ENCODE results near the gene DNHD1.

DNHD1 gene

DNA sequence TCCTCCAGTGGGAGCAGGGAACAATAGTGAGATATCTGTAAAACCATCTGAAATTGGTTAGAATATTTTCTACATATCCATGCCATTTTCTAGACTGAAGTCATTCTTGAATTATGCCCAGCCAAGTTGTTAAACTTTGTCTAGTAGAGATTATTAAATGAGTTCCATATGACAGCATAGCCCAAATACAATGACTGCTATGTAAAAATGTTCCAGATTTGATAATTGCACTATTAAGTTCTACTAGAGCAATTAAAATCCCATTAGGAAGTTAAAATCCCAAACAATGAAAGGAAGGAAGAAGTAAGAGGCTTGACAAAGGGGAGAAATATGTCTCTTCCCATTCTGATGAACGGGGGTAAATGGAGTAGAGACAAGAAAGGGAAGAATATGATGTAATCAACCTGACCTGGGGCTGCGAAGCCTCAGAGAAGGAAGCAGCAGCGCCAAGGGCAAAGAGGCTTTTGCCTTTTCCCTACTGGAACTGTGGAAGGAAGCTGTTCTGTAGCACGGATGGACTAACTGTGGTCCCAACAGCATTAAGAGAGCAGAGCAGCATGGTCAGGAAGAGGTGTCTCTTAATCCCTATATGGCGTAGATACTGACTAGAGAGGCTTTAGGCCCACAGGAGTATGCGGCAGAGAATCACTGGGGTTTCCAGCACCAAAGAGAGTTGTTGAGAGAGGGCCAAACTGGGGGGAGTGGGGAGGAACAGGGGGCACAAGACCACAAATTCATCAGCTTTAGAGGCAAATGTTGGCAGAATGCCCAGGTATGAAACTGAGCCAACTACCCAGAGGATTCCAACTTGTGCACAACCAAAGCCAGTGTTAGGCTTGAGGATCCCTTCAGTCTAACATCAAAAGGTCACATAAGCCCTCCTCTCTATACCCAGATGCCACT lies 79.6 kb downstream of the DNHD1 start:
- peak; percentile 25 for DNase-seq (ENCODE audit: low read depth, low spot score)
- H3K4me3 ChIP-seq (ENCODE audit: low read length): no peak overlapping the region

DNA sequence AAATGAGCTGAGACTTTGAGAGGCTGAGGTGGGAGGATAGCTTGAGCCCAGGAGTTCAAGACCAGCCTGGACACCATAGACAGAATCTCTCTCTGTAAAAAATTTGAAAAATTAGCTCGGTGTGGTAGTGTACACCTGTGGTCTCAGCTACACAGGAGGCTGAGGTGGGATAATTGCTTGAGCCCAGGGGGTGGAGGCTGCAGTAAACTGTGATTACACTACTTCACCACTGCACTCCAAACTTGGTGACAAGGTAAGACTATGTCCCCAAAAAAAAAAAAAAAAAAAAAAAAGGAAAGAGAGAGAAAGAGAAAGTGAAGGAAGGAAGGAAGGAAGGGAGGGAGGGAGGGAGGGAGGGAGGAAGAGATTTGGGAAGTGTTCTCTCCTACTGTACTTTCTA lies 81.1 kb downstream of the DNHD1 start:
- H3K4me3 ChIP-seq (ENCODE audit: low read length): no peak overlapping the region
- DNase-seq (ENCODE audit: low read depth, low spot score): no peak

DNA sequence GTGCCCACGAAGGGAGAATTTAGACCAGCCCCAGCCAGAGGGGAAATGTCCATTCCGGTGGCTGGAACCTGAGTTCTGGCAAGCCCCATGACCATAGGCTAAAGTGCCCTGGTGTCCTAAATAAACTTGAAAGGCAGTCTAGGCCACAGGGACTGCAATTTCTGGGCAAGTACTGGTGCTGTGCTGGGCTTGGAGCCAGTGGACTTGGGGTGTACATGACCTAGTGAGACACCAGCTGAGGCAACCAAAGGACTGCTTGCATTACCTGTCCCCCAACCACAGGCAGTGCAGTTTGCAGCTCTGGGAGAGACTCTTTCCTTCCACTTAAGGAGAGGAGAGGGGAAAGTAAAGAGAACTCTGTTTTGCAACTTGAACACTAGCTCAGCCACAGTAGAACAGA lies 82.6 kb downstream of the DNHD1 start:
- no peak overlapping the region for H3K4me3 ChIP-seq (ENCODE audit: low read length)
- no peak for DNase-seq (ENCODE audit: low read depth, low spot score)

DNA sequence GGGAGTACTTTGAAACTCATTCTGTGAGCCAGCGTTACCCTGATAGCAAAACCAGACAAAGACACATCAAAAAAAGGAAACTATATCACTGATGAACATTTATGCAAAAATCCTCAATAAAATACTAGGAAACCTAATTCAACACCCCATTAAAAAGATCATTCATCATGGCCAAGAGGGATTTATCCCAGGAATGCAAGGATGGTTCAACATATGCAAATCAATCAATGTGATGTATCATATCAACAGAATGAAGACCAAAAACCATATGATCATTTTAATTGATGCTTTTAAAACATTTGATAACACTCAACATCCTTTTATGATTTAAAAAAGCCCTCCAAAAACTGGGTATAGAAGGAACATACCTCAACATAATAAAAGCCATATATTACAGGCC lies 86.5 kb downstream of the DNHD1 start:
- H3K4me3 ChIP-seq (ENCODE audit: low read length): no peak overlapping the region
- DNase-seq (ENCODE audit: low read depth, low spot score): no peak

DNA sequence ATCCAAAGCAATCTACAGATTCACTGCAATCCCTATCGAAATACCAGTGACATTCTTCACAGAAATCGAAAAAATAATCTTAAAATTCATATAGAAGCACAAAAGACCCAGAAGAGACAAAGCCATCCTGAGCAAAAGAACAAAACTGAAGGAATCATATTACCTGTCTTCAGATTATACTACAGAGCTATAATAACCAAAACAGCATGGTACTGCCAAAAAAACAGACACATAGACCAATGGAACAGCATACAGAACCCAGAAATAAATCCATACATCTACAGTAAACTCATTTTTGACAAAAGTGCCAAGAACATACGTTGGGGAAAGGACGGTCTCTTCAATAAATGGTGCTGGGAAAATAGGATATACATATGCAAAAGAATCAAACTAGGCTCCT lies 87.4 kb downstream of the DNHD1 start:
- no peak for DNase-seq (ENCODE audit: low read depth, low spot score)
- no peak overlapping the region for H3K4me3 ChIP-seq (ENCODE audit: low read length)

DNA sequence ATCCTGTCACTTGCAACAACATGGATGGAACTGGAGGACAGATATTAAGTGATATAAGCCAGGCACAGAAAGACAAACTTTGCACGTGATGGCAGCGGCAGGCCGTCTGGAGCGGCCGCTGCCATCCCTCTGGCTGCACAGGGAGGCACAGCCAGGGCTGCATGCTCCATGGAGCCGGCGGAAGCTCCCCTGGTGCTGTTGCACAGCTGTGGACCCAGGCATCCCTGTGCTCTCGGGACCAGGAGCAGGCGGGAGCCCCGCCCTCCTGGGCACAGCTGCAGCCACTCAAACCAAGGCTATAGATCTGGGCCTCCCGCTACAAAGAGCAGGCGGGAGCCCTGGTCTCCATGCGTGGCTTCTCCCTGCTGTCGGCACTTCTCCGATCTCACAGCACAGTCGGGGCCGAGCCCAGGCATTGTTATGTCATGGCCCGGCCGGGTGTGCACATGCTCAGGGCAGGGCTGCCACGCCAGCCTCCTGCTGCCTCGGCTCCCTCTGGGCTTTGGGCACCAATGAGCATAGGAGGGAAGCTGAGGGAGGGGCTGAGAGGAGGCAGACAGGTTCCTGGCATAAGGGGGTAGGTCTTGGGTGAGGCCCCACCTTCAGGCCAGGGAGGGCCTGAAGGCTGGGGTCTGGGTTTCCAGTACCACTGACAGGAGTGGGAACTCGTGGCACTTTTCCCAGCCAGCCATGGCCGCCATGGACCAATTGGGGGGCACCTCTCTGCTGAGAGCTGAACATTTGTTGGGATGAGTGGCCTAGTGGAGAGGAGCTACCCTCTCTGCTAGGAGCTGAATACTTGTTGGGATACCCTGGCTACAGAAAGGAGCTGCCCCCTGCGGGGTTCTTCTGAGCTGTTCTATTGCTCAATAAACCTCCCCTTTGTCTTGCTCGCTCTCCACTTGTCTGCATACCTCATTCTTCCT lies 89.6 kb downstream of the DNHD1 start:
- H3K4me3 ChIP-seq (ENCODE audit: low read length): no peak overlapping the region
- no peak for DNase-seq (ENCODE audit: low read depth, low spot score)

DNA sequence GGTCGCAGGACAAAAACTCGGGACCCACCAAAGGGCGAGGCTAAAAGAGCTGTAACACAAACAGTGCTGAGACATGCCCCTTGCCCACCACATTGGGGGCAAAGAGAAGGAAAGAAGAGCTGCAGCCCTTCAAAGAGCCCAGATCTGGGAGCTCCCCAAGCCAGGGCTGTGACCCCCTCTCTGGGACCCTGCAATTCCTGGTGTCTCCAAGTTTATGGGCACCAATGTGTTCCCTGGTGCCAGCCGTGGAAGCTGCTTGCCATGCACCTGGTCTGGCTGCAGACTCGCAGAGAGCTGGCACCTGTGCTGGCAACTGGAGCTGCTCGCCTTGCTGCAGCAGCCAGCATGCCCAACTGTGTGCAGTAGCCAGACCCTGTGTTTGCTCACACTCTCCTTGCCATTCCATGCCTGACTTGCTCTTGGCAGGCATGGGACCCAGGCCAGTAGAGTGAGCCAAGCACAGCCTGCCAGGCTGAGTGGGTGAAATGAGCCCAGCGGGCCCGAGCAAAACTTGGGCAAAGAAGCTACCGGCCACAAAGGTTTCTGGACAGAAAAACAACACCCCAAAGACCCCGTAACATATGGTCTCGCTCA lies 90.4 kb downstream of the DNHD1 start:
- DNase-seq (ENCODE audit: low read depth, low spot score): no peak
- H3K4me3 ChIP-seq (ENCODE audit: low read length): no peak overlapping the region

DNA sequence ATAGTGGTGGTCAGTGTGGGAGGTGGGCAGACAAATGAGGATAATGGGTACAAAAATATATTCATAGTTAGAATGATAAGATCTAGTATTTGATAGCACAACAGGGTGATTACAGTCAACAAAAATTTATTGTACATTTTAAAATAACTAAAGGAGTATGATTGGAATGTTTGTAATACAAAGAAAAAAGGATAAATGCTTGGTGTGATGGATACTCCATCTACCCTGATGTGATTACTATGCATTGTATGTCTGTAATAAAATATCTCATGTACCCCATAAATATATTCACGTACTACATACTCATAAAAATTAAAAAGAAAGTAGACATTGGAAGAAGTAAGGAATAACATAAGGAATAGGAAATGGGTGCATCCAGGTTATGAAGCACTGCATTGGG lies 90.9 kb downstream of the DNHD1 start:
- no peak overlapping the region for H3K4me3 ChIP-seq (ENCODE audit: low read length)

DNA sequence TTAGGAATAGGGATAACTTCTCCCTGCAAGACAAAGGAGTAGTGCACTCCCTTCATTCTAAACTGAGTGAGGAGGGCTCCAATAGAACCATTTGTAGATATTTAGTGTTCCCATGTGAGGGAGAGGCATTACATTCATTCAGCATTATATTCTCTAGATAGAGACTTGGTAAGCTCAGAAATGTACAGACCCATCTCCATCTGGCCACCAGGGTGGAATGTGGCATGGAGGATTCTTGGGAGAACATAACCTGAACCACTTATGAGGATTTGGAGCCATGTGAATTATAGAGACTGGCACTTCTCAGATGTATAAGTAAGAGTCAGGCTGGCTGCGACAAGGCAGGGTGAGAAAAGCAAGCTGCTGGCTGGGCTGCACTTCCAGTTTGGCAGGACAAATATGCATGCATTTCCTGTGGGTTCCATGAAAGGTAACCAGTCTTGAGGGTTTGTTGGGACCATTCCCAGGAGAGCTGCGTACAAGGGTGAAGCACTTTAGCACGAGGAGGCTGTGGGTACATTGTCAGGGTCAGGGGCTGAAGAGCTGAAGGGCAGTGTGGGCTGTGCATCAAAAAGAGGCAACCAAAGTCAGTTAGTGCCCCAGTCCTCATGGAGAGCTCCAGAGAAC lies 97.2 kb downstream of the DNHD1 start:
- H3K4me3 ChIP-seq (ENCODE audit: low read length): no peak overlapping the region
- DNase-seq (ENCODE audit: low read depth, low spot score): no peak

More for the DNA sequence above, 90.9 kb downstream of the DNHD1 start:
- no peak for DNase-seq (ENCODE audit: low read depth, low spot score)

DNA sequence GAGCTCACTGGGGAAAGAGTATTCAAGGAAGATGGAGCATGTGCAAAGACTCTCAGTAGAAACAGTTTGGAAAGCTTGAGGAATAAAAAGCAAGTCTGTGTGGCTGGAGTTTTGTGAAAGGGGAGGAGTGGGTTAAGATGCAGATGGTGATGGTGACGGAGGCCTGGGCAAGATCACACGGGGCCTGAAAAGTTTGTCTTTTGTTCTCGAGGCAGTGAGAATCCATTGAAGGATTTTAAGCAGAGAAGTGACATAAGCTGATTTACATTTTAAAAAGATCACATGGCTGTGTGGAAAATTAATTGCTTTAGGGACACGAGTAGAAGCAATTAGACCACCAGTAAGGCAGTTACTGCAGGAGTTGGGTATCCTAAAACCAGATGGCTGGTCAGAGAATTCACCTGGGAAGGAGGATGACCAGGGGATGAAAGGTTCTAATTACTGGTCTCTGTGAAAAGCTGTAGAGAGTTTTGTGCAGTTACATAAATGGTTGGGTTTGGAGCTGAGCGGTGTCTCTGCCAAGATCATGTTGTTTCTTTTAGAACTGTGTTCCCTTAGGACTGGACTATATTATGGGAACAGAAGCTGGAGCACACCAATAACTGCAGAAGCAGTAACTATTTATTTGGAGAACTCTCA lies 99.3 kb downstream of the DNHD1 start:
- no peak for DNase-seq (ENCODE audit: low read depth, low spot score)
- H3K4me3 ChIP-seq (ENCODE audit: low read length): no peak overlapping the region

DNA sequence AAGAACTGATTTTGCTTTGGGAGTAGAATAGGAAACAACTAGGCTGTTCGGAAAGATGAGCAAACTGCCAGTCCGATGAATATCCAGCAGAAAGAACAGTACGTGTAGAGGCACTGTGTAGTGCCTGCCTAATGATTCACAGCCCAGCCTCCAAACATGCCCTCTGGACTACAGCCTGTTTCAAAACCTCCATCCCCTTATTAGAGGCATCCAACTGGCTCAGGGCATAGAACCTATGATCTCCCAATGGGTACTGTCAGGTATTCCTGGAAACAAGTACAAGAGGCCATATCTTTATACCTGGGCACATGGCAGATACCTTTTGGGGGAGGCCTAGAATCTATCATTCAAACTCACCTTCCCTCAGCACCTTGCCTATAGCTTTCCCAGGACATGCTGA lies 101.5 kb downstream of the DNHD1 start:
- H3K4me3 ChIP-seq (ENCODE audit: low read length): no peak overlapping the region
- no peak for DNase-seq (ENCODE audit: low read depth, low spot score)

DNA sequence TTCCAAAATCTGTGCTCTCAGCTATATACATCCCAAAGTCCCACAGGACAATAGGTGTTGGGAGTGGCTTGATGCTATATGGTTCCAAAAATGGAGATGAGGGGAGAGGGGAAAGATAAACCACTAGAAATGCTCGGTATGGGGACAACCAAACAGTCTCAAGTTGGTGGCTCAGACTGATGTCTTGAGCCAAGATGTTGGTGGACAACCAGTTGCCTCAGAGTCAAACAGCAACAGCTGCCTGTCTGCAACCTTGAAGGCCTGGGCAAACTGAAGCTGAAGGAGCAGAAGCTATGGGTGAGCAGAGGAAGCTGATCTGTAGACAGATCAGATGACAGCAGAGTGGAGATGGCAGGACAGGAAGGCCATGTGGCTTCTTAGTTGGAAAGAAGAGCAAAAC lies 102.4 kb downstream of the DNHD1 start:
- H3K4me3 ChIP-seq (ENCODE audit: low read length): no peak overlapping the region
- no peak for DNase-seq (ENCODE audit: low read depth, low spot score)

DNA sequence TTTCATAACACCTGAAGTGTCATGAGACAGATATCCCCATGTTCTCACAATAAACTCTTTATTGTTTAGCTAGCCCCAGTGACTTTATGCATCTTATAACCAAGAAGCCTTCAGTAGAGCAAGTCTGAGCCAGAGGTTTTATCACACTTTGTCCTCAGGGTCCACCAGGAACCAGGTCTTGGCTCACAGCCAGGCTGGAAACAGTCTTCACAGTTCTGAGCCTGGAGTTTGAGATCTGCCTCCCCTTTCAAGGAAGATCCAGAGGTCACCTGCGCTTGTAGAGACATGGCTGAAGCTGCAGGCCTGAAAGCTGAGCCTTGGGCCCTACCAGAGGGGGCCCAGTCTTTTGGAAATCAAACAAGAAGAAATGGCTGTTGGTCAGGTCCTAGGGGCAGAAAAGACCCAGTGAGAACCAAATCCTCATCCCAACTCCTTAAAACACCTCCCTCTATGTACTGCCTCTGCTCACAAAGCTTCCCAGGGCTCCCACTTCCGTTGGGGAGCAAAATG lies 102.9 kb downstream of the DNHD1 start:
- no peak overlapping the region for H3K4me3 ChIP-seq (ENCODE audit: low read length)
- no peak for DNase-seq (ENCODE audit: low read depth, low spot score)

DNA sequence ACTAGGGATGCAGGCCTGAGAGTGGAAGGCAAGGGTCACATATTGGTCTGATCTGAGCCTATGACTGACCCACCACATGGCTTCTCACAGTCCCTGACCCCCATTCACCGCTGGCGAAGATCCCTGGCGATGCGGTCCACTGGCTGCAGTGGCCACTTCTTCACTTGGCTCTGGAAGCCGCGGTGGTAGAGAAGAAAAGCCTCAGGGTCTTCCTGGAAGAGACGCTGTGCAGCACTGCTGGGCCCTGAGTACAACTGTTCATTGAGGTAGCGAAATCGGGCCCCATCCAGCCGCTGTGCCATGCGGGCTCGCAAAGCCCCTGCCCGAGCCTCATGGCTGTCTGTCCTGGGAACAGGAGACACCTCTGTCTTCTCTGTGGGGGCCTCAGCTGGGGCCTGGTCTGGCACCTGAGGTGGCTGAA lies 104.0 kb downstream of the DNHD1 start:
- no peak for DNase-seq (ENCODE audit: low read depth, low spot score)

DNA sequence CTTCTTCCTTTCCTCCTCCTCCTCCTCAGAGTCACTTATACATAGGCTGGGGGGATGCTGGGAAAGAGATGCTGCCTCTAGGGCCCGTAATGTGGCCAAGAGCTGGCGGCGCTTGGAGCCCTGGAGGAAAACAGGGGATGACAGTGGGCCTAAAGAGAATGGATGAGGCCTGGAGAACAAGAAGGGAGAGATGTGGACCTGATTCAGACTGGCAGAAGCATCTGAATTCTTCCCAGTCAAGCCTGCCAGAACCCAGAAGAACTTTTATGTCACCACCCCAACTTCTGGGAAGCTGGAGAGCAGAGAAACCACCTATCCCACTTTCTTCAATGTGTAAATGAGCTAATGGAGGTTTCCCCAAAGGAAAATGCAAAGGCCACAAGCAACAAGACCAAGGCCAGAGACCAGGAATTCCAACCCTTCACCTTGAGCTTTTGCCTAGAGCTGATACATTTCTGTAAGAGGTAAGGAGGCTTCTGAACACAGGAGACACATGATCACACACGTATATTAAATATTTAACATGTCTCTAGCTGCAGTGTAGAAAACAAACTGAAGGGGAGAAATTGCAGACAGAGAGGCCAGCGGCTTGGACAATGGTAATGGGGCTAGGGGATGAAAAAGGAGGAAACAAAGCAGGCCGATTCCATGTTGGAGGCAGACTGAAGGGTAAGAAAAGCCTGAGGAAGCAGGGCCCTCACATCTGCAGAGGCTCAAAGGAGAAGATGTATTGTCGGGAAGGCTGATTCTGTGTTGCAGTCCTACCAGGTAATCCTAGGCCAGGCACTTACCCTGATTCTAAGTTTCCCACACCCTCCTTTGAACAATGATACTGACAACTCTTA lies 105.2 kb downstream of the DNHD1 start:
- H3K4me3 ChIP-seq (ENCODE audit: low read length): peak overlapping the region; percentile 67
- no peak for DNase-seq (ENCODE audit: low read depth, low spot score)

More for the DNA sequence above, 104.0 kb downstream of the DNHD1 start:
- no peak overlapping the region for H3K4me3 ChIP-seq (ENCODE audit: low read length)

DNA sequence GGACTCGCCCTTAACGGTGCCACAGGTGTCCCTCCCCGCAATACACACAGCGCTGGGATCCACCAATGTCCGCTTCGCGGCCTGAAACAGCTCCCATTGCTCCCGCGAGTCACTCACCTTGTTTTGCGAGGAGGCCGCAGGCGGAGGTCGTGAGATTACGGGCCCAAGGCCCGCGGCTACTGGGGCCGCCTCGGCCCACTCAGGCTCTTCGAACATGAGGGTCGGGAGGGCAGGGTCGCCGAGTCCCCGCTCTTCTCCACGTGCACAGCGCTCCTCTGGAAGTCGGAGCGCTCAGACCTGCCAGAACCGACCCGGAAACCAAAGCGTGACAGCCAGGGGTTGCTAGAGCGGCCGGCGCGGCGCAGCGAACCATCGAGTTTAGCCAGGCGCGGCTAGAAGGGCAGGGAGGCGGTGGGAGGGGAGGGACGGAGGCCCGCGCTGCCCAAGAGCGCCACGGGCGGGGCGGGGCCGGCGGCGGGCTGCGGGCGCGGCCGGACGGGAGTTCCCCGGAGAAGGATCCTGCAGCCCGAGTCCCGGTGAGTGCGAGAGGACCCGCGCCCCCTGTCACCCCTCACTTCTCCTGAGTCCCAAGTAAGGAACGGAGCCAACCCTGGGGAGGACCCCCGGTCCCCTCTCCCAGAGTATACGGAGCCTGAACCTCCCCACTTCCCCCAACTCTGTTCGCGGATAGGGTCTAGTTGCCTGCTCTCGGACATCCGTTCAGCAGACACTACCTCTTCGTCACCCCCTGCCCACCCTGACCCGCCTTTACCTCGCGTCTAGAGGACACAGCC lies 106.4 kb downstream of the DNHD1 start, which contains the start of the genes ILK and RRP8:
ILK (plus strand) TSS at position 488 of the 794 bp plus-strand sequence. CDS start 498 bp downstream, outside the sequence.
RRP8 (minus strand) TSS at position 330 of the 794 bp plus-strand sequence; CDS start at position 216, 114 bp downstream.
- peak; percentile 58 for DNase-seq (ENCODE audit: low read depth, low spot score)
- H3K4me3 ChIP-seq (ENCODE audit: low read length): peak within 1 kb of the TSS; percentile 67

Measured in Jurkat, Clone E6-1 (cell line).